Measurements from ENCODE around the gene GASK1B. TPM values are rescaled to one million over a fixed set of nuclear protein-coding genes. Genes with fewer than 3 reads are reported as not detected.

GASK1B gene
- total RNA-seq, 1 experiment from 2014 or later, result 1.3 TPM

GRCh38 chr4:158157412-158157811 lies 15.4 kb downstream of the GASK1B start:
- ChIA-PET CTCF (no interaction called here), POLR2A (no interaction called here), RAD21 (ENCODE audit: low non-redundant PET in 1 of 2, low total read pairs in 2 of 2, uncharacterized antibody in 2 of 2, unreplicated experiment in 2 of 2) (no interaction called here)
- Histone ChIP-seq H3K9me2 (ENCODE audit: insufficient read depth) (no peaks in the 10 kb centered on the region), H3K36me3 (ENCODE audit: control insufficient read depth in 1 of 2, insufficient read depth in 2 of 2, low read length in 2 of 2) (no peaks in the 10 kb centered on the region), H3K9ac (ENCODE audit: low read length) (no peak overlapping the region), H3K4me3 (replicated peaks in 1 of 2; ENCODE audit: low read depth in 1 of 2, low read length in 2 of 2) (no peak overlapping the region), H3K27me3 (ENCODE audit: insufficient read depth, low read length) (no peaks in the 10 kb centered on the region), H3K79me2 (ENCODE audit: insufficient read depth, low read length) (no peaks in the 10 kb centered on the region), H3K4me2 (ENCODE audit: low read length) (no peak overlapping the region), H4K20me1 (ENCODE audit: insufficient read depth) (no peaks in the 10 kb centered on the region), H2AFZ (ENCODE audit: low read depth, low read length, poor library complexity, severe bottlenecking) (peak overlapping the region; percentile 1), H3K27ac (ENCODE audit: low read depth, low read length) (no peak overlapping the region), H3K9me3 (ENCODE audit: control insufficient read depth in 1 of 2, insufficient read depth in 1 of 2, low read depth in 1 of 2, low read length in 2 of 2) (no peaks in the 10 kb centered on the region), H3K4me1 (ENCODE audit: control insufficient read depth in 1 of 2, insufficient read depth in 2 of 2, low read length in 2 of 2) (peaks cover 3 to 30% of the 10 kb centered on the region in 2 experiments; a peak in 2 of 4 replicates)
- BruUV-seq (replicated peaks), result no TSS peak
- intact Hi-C loops (cut with micrococcal nuclease), result no loop called here
- TF ChIP-seq TCF7L2 (IDR thresholded peaks at IDR 0.05; ENCODE audit: borderline replicate concordance, extremely low read depth, insufficient read depth, insufficient read length), result no peak
- TF ChIP-seq, protein P1, sequence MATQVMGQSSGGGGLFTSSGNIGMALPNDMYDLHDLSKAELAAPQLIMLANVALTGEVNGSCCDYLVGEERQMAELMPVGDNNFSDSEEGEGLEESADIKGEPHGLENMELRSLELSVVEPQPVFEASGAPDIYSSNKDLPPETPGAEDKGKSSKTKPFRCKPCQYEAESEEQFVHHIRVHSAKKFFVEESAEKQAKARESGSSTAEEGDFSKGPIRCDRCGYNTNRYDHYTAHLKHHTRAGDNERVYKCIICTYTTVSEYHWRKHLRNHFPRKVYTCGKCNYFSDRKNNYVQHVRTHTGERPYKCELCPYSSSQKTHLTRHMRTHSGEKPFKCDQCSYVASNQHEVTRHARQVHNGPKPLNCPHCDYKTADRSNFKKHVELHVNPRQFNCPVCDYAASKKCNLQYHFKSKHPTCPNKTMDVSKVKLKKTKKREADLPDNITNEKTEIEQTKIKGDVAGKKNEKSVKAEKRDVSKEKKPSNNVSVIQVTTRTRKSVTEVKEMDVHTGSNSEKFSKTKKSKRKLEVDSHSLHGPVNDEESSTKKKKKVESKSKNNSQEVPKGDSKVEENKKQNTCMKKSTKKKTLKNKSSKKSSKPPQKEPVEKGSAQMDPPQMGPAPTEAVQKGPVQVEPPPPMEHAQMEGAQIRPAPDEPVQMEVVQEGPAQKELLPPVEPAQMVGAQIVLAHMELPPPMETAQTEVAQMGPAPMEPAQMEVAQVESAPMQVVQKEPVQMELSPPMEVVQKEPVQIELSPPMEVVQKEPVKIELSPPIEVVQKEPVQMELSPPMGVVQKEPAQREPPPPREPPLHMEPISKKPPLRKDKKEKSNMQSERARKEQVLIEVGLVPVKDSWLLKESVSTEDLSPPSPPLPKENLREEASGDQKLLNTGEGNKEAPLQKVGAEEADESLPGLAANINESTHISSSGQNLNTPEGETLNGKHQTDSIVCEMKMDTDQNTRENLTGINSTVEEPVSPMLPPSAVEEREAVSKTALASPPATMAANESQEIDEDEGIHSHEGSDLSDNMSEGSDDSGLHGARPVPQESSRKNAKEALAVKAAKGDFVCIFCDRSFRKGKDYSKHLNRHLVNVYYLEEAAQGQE (IDR thresholded peaks at IDR 0.05; ENCODE audit: low read depth), result no peak
- no peak for TF ChIP-seq EGR1 (IDR thresholded peaks at IDR 0.05; ENCODE audit: low read depth)
- no peak for TF ChIP-seq SP1 (IDR thresholded peaks at IDR 0.05; ENCODE audit: low read depth)
- no peak for TF ChIP-seq ZFX (IDR thresholded peaks at IDR 0.05)
- TF ChIP-seq JUND (IDR thresholded peaks at IDR 0.05), result no peak
- TF ChIP-seq CBX3 (IDR thresholded peaks at IDR 0.05; ENCODE audit: low read depth), result no peak
- TF ChIP-seq SIN3A (IDR thresholded peaks at IDR 0.05; ENCODE audit: low read depth), result no peak
- TF ChIP-seq YY1 (IDR thresholded peaks at IDR 0.05; ENCODE audit: extremely low read depth, insufficient replicate concordance, low read depth, low read length), result no peak
- TF ChIP-seq MAX (IDR thresholded peaks at IDR 0.05), result no peak
- TF ChIP-seq ZNF274 (IDR thresholded peaks at IDR 0.05; ENCODE audit: low read depth, low read length), result no peak
- no peak for TF ChIP-seq POLR2AphosphoS5 (IDR thresholded peaks at IDR 0.05; ENCODE audit: low read depth, low read length)
- TF ChIP-seq CEBPB (IDR thresholded peaks at IDR 0.05; ENCODE audit: low read depth), result no peak
- ATAC-seq (no peak), DNase-seq (ENCODE audit: low read depth, low spot score) (no peak)

All from HCT116 (cell line).